HG03095 (cell line): Measurements from ENCODE around the gene MAFG.
A peak's percentile ranks its signal among the peaks of the same experiment; 100 is the strongest.

Experiments
- ATAC-seq: cut with Tn5 transposase; IDR thresholded peaks from one replicate; pipeline ENCODE4 v1.9.1; 2021; ENCODE audit warnings: moderate library complexity; ENCODE audit not compliant: unreplicated experiment

The MAFG gene

GRCh38 chr17:81899514-81900166 is 27.9 kb downstream of the MAFG start:
- ATAC-seq = no peak

GRCh38 chr17:81898885-81899284 is 28.6 kb downstream of the MAFG start:
- ATAC-seq = no peak

GRCh38 chr17:81898029-81898866 is 29.3 kb downstream of the MAFG start:
- no peak for ATAC-seq

GRCh38 chr17:81895400-81895799 is 32.1 kb downstream of the MAFG start:
- no peak for ATAC-seq

- ATAC-seq = peak; percentile 14
Observed at GRCh38 chr17:81891303-81891552, 36.3 kb downstream of the MAFG start.

GRCh38 chr17:81890447-81891302 is 36.9 kb downstream of the MAFG start:
- no peak for ATAC-seq

GRCh38 chr17:81889602-81890001 is 37.9 kb downstream of the MAFG start:
- ATAC-seq = no peak

GRCh38 chr17:81888988-81889595 is 38.4 kb downstream of the MAFG start:
- ATAC-seq = no peak

- ATAC-seq = no peak
Observed at GRCh38 chr17:81888105-81888987, 39.2 kb downstream of the MAFG start.

- ATAC-seq = no peak
Observed at GRCh38 chr17:81885869-81886548, 41.5 kb downstream of the MAFG start.

- no peak for ATAC-seq
Observed at GRCh38 chr17:81885454-81885853, 42.1 kb downstream of the MAFG start.

GRCh38 chr17:81884968-81885367 is 42.6 kb downstream of the MAFG start:
- no peak for ATAC-seq

GRCh38 chr17:81884520-81884919 is 43.0 kb downstream of the MAFG start:
- no peak for ATAC-seq

GRCh38 chr17:81879121-81879520 is 48.4 kb downstream of the MAFG start:
- ATAC-seq = no peak

- ATAC-seq = no peak
Observed at GRCh38 chr17:81878294-81878693, 49.2 kb downstream of the MAFG start.

- ATAC-seq = no peak
Observed at GRCh38 chr17:81877569-81877968, 50.0 kb downstream of the MAFG start.

GRCh38 chr17:81871387-81872230 is 55.9 kb downstream of the MAFG start:
- ATAC-seq = peak; percentile 3

GRCh38 chr17:81870981-81871386 is 56.6 kb downstream of the MAFG start, which contains the start of gene ARHGDIA:
TSS of gene ARHGDIA (minus strand) at chr17:81871337. CDS start at chr17:81869930, 1,407 bp downstream.
- ATAC-seq = peak; percentile 35
